Esophagus squamous epithelium (tissue), 5 donors: ENCODE measurements around the gene PSAT1. TPM values are rescaled to one million over a fixed set of nuclear protein-coding genes. Genes with fewer than 3 reads are reported as not detected.

Experiments used
- DNase-seq: peaks from one replicate; lab custom pipeline; 2025; lab: John Stamatoyannopoulos, UW
- H3K27ac ChIP-seq, 4 donors: fragments of 200-600 bp; sonication (generic); one replicate each; pipeline ENCODE4 v1.5.1; 2016 to 2019; ENCODE audit warnings: mild to moderate bottlenecking in 1 of 4
- H3K27me3 ChIP-seq, 4 donors: fragments of 200-600 bp; sonication (generic); 1 replicate in 3 of 4; 2 replicates in 1 of 4; pipeline versions ENCODE4 v1.5.1 to v1.6.0; 2017 to 2021; ENCODE audit warnings: antibody characterized with exemption in 1 of 4
- H3K36me3 ChIP-seq, 3 donors: fragments of 200-600 bp; sonication (generic); one replicate each; pipeline ENCODE4 v1.5.1; 2016 to 2019
- H3K4me1 ChIP-seq, 3 donors: fragments of 200-600 bp; sonication (generic); one replicate each; pipeline ENCODE4 v1.5.1; 2017 to 2019
- H3K4me3 ChIP-seq, 4 donors: fragments of 200-600 bp; sonication (generic); 1 replicate in 3 of 4; 2 replicates in 1 of 4; pipeline ENCODE4 v1.5.1; 2016 to 2019; ENCODE audit warnings: mild to moderate bottlenecking in 2 of 4, moderate library complexity in 1 of 4
- H3K9me3 ChIP-seq, 3 donors: fragments of 200-600 bp; sonication (generic); one replicate each; pipeline ENCODE4 v1.5.1; 2016 to 2019
- POLR2A ChIP-seq, 4 donors: fragments of 450-650 bp; IDR thresholded peaks; one replicate each; pipeline ENCODE4 v1.6.1; 2017; ENCODE audit warnings: antibody characterized with exemption in 4 of 4, mild to moderate bottlenecking in 4 of 4, moderate library complexity in 3 of 4
- WGBS, 2 donors: methylation state at CpG; one replicate each; pipeline ENCODE4 v1.1.5; 2018; 5-methylcytosine and 5-hydroxymethylcytosine counted together
- intact Hi-C: fragments of 100-400 bp; cut with DNase I; formaldehyde crosslinking; loops from one replicate; pipeline ENCODE4 v1.15.0; 2022
- total RNA-seq, 4 donors: library from RNA; depleted of rRNA; stranded (reverse); fragments of >200 nt; gene quantifications; one replicate each; pipeline ENCODE4 v1.1.0, GENCODE V29; 2016
- TF ChIP-seq, protein P1 (sequence below), 6 experiments: fragments of 450-650 bp in 4 of 6; fragments of 200-600 bp in 2 of 6; sonication (generic) in 2 of 6; IDR thresholded peaks; one replicate each; pipeline ENCODE4 v1.5.1; 2016 to 2019; ENCODE audit warnings: antibody characterized with exemption in 6 of 6, mild to moderate bottlenecking in 4 of 6, moderate library complexity in 4 of 6
- donor health status: DM: yes; HTN: yes; CAD: no.

The PSAT1 gene
- total RNA-seq, 4 donors from 2014 or later, result 16.2 to 76.1 (median 37.8) TPM

GRCh38 chr9:78301466-78301865, 4.5 kb downstream of the PSAT1 start:
- intact Hi-C loops, result no loop called here
- WGBS, 2 donors, result 77 to 90% methylated on average over 2 of the region's 2 CpGs
- Histone ChIP-seq H3K4me3 (no peak overlapping the region), H3K27me3 (peaks cover 0 to 24% (median 0%) of the 10 kb centered on the region in 4 donors), H3K9me3 (no peaks in the 10 kb centered on the region), H3K4me1 (peaks cover 2 to 23% (median 9%) of the 10 kb centered on the region in 3 donors), H3K36me3 (peaks cover 0 to 46% (median 0%) of the 10 kb centered on the region in 3 donors), H3K27ac (no peak overlapping the region)
- no peak for DNase-seq
- TF ChIP-seq POLR2A (IDR thresholded peaks at IDR 0.05), result no peak
- TF ChIP-seq, protein P1, sequence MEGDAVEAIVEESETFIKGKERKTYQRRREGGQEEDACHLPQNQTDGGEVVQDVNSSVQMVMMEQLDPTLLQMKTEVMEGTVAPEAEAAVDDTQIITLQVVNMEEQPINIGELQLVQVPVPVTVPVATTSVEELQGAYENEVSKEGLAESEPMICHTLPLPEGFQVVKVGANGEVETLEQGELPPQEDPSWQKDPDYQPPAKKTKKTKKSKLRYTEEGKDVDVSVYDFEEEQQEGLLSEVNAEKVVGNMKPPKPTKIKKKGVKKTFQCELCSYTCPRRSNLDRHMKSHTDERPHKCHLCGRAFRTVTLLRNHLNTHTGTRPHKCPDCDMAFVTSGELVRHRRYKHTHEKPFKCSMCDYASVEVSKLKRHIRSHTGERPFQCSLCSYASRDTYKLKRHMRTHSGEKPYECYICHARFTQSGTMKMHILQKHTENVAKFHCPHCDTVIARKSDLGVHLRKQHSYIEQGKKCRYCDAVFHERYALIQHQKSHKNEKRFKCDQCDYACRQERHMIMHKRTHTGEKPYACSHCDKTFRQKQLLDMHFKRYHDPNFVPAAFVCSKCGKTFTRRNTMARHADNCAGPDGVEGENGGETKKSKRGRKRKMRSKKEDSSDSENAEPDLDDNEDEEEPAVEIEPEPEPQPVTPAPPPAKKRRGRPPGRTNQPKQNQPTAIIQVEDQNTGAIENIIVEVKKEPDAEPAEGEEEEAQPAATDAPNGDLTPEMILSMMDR (IDR thresholded peaks at IDR 0.05), result no peak

DNA sequence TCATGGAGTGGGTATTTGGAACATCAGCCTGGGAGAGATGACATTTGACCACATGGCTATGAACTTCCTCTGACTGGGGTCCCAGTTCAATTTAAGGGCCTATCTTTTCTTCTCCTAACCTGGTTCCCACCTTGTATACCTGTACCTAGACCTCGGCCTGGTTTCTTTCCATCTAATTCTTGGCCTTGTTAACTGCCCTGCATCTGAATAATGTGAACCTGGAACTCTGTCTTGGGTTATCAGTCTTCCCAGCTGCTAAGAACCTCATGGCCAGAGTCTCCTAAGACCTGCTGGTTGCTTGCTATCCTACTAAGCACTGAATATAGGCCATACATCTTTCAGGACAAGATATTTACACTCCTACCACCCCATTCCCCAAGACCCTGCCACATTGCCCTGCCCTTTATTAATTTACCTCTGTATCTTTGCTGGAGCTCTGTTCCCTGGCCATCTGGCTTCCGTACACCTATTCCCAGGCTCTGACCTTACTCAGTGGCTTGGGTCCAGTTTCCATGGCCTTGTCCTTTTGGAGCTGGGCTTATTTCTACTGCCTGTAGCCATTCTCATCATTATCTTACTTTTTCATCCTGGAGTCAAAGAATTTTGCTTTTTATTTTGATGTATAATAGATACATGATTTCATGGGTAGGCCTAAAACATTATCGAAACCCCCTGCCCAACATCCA, 6.6 kb downstream of the PSAT1 start:
- Histone ChIP-seq H3K36me3 (peaks cover 0 to 65% (median 0%) of the 10 kb centered on the region in 3 donors), H3K4me3 (no peak overlapping the region), H3K4me1 (peaks cover 0 to 3% (median 0%) of the 10 kb centered on the region in 3 donors), H3K27me3 (peaks cover 0 to 18% (median 0%) of the 10 kb centered on the region in 4 donors), H3K9me3 (no peaks in the 10 kb centered on the region), H3K27ac (no peak overlapping the region)
- no peak for DNase-seq
- 93 to 94% methylated on average over 3 of the region's 3 CpGs for WGBS, 2 donors
- TF ChIP-seq POLR2A (IDR thresholded peaks at IDR 0.05), result no peak
- TF ChIP-seq, protein P1 (IDR thresholded peaks at IDR 0.05), result no peak
- intact Hi-C loops, result no loop called here

GRCh38 chr9:78304357-78304756, 7.4 kb downstream of the PSAT1 start:
- intact Hi-C loops, result no loop called here
- Histone ChIP-seq H3K36me3 (peaks cover 0 to 73% (median 0%) of the 10 kb centered on the region in 3 donors), H3K4me3 (no peak overlapping the region), H3K4me1 (no peaks in the 10 kb centered on the region), H3K27me3 (peaks cover 0 to 17% (median 0%) of the 10 kb centered on the region in 4 donors), H3K27ac (no peak overlapping the region), H3K9me3 (no peaks in the 10 kb centered on the region)
- WGBS, 2 donors, result 60 to 75% methylated on average over 1 of the region's 1 CpG
- TF ChIP-seq POLR2A (IDR thresholded peaks at IDR 0.05), result no peak
- TF ChIP-seq, protein P1 (IDR thresholded peaks at IDR 0.05), result no peak
- no peak for DNase-seq

DNA sequence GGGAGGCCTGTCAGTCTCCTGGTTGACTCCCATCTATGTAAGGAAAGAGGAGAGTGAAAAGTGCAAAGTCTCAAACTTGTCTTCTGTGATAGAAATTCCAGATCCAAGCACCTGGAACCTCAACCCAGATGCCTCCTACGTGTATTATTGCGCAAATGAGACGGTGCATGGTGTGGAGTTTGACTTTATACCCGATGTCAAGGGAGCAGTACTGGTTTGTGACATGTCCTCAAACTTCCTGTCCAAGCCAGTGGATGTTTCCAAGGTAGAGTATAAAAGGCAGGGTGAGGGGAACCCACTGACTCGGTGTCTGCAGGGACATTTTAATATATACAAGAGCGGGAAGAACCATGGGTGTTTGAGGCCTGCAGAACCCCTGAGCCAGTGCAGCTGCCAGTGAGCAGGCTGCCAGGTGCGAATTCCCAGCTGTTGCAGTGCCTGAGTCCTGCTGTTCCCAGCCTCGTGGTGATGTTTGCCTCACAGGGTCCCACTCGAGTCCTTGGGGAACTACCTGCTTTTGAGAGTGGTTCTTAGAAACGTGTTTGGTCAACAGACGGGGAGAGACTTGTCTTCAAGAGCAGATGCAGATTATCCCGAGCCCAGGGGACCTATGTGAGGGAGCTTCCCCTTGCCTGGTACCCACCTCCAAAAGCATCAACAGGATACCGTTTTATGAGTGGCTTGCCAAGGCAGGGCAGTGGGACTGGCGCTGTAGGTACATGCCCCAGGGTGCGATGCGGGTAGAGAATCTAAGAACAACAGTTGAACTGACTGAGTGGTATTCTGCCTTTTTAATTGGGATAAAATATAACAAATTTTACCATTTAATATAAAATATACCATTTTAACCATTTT, 9.5 kb downstream of the PSAT1 start:
- no peaks in the 10 kb centered on the region for H3K9me3 ChIP-seq
- no peaks in the 10 kb centered on the region for H3K4me1 ChIP-seq
- no peak overlapping the region for H3K4me3 ChIP-seq
- H3K27ac ChIP-seq, result no peak overlapping the region
- DNase-seq, result no peak
- no peak for TF ChIP-seq POLR2A (IDR thresholded peaks at IDR 0.05)
- TF ChIP-seq, protein P1 (IDR thresholded peaks at IDR 0.05), result no peak
- peaks cover 0 to 87% (median 0%) of the 10 kb centered on the region in 3 donors for H3K36me3 ChIP-seq
- intact Hi-C loops, result no loop called here
- 78 to 96% methylated on average over 12 to 14 of the region's 16 CpGs for WGBS, 2 donors
- H3K27me3 ChIP-seq, result no peaks in the 10 kb centered on the region

- Histone ChIP-seq H3K4me3 (no peak overlapping the region), H3K36me3 (peaks cover 0 to 89% (median 0%) of the 10 kb centered on the region in 3 donors), H3K27ac (no peak overlapping the region), H3K27me3 (no peaks in the 10 kb centered on the region), H3K4me1 (no peaks in the 10 kb centered on the region), H3K9me3 (no peaks in the 10 kb centered on the region)
- no peak for TF ChIP-seq POLR2A (IDR thresholded peaks at IDR 0.05)
- TF ChIP-seq, protein P1 (IDR thresholded peaks at IDR 0.05), result no peak
- 67 to 89% methylated on average over 2 of the region's 2 CpGs for WGBS, 2 donors
- intact Hi-C loops, result no loop called here
- DNase-seq, result no peak
Measured at GRCh38 chr9:78307360-78307759, 10.4 kb downstream of the PSAT1 start.
